SK-N-SH (cell line): ENCODE results near the gene MDM4. TPM values are rescaled to one million over a fixed set of nuclear protein-coding genes. Genes with fewer than 3 reads are reported as not detected.

Experiments used
- CTCF ChIA-PET: fragments of 300-600, 350-600 bp; formaldehyde crosslinking; extraction: SDS; loops from one replicate; lab custom pipeline; 2021; lab: Yijun Ruan, JAX
- POLR2A ChIA-PET: fragments of 350-600 bp; sonication (Branson Sonifier 250); formaldehyde crosslinking; extraction: SDS; loops from one replicate; lab custom pipeline; 2020; ENCODE audit warnings: antibody characterized with exemption, inconsistent platforms; lab: Yijun Ruan, JAX
- DNase-seq: peaks from one replicate; pipeline ENCODE4 v3.0.0; 2012
- H2AFZ ChIP-seq: fragments of 200-600 bp; sonication (generic); 2 replicates; pipeline ENCODE4 v1.8.1; 2016; ENCODE audit warnings: antibody characterized with exemption, mild to moderate bottlenecking, low read depth
- H3F3A ChIP-seq: fragments of 200-600 bp; sonication (generic); replicated peaks from 2 replicates; pipeline ENCODE3; 2016; ENCODE audit warnings: antibody characterized with exemption, mild to moderate bottlenecking; ENCODE audit not compliant: insufficient read depth
- H3K27ac ChIP-seq, 2 experiments: fragments of 200-500 bp in 1 of 2; fragments of 200-600 bp in 1 of 2; sonication (Bioruptor generic) in 1 of 2; sonication (generic), shearing (Covaris generic) in 1 of 2; 2 replicates each; pipeline versions ENCODE4 v1.5.1 to v1.6.1; 2014 to 2016; ENCODE audit warnings: low read depth in 2 of 2, inconsistent platforms in 1 of 2, low read length in 1 of 2, mild to moderate bottlenecking in 1 of 2, mixed read lengths in 1 of 2
- H3K27me3 ChIP-seq: fragments of 200-600 bp; sonication (generic), shearing (Covaris generic); 2 replicates; pipeline ENCODE4 v1.6.1; 2016; ENCODE audit warnings: mixed run types; ENCODE audit not compliant: insufficient read depth
- H3K36me3 ChIP-seq, 2 experiments: fragments of 200-500 bp in 1 of 2; fragments of 200-600 bp in 1 of 2; sonication (Bioruptor generic) in 1 of 2; sonication (generic) in 1 of 2; replicated peaks in 1 of 2; 2 replicates each; pipeline versions ENCODE3 to v1.5.1; 2014 to 2016; ENCODE audit warnings: low read length in 1 of 2, mild to moderate bottlenecking in 1 of 2; ENCODE audit not compliant: insufficient read depth in 2 of 2, control insufficient read depth in 1 of 2
- H3K4me1 ChIP-seq, 2 experiments: fragments of 200-500 bp in 1 of 2; fragments of 200-600 bp in 1 of 2; sonication (Bioruptor generic) in 1 of 2; sonication (generic), shearing (Covaris generic) in 1 of 2; 2 replicates each; pipeline versions ENCODE4 v1.5.1 to v1.6.1; 2014 to 2016; ENCODE audit warnings: low read depth in 1 of 2, low read length in 1 of 2, mixed run types in 1 of 2; ENCODE audit not compliant: insufficient read depth in 2 of 2, control insufficient read depth in 1 of 2
- H3K4me2 ChIP-seq: fragments of 200-600 bp; sonication (generic), shearing (Covaris generic); 2 replicates; pipeline ENCODE4 v1.6.1; 2017; ENCODE audit warnings: mixed run types
- H3K4me3 ChIP-seq, 2 experiments: fragments of 200-500 bp in 1 of 2; fragments of 200-600 bp in 1 of 2; sonication (Bioruptor generic) in 1 of 2; sonication (generic), shearing (Covaris generic) in 1 of 2; 2 replicates each; pipeline versions ENCODE4 v1.5.1 to v1.8.1; 2014 to 2016; ENCODE audit warnings: low read depth in 2 of 2, inconsistent platforms in 1 of 2, low read length in 1 of 2, mild to moderate bottlenecking in 1 of 2, mixed read lengths in 1 of 2, moderate library complexity in 1 of 2
- H3K79me2 ChIP-seq: fragments of 200-600 bp; sonication (generic); 2 replicates; pipeline ENCODE4 v1.8.1; 2017; ENCODE audit warnings: mild to moderate bottlenecking; ENCODE audit not compliant: insufficient read depth
- H3K9ac ChIP-seq: fragments of 200-600 bp; sonication (generic); 2 replicates; pipeline ENCODE4 v1.6.1; 2017; ENCODE audit warnings: mixed run types
- H3K9me2 ChIP-seq: fragments of 200-600 bp; sonication (generic); 2 replicates; pipeline ENCODE4 v1.6.1; 2017; ENCODE audit warnings: mixed run types
- H3K9me3 ChIP-seq: fragments of 200-600 bp; sonication (generic); 2 replicates; pipeline ENCODE4 v1.6.1; 2017; ENCODE audit warnings: mixed run types, mild to moderate bottlenecking, moderate library complexity
- H4K20me1 ChIP-seq: fragments of 200-600 bp; sonication (generic); 2 replicates; pipeline ENCODE4 v1.6.1; 2017; ENCODE audit warnings: mild to moderate bottlenecking, mixed run types; ENCODE audit not compliant: insufficient read depth
- CHD2 ChIP-seq: fragments of 150-350 bp; IDR thresholded peaks from 2 replicates; pipeline ENCODE4 v1.6.1; 2018; ENCODE audit warnings: low read length; ENCODE audit not compliant: partially characterized antibody
- ELF1 ChIP-seq: IDR thresholded peaks from 2 replicates; pipeline ENCODE4 v1.4.0; 2012
- EP300 ChIP-seq, 2 experiments: IDR thresholded peaks; 2 replicates each; pipeline versions ENCODE4 v1.4.0 to v1.6.1; 2012; ENCODE audit warnings: borderline replicate concordance in 1 of 2, low read depth in 1 of 2, low read length in 1 of 2
- FOSL2 ChIP-seq: IDR thresholded peaks from 2 replicates; pipeline ENCODE4 v1.4.0; 2012; ENCODE audit warnings: low read depth, mild to moderate bottlenecking, moderate library complexity, borderline replicate concordance
- FOXJ3 ChIP-seq: sonication (generic); formaldehyde crosslinking; IDR thresholded peaks from 2 replicates; pipeline ENCODE4 v1.5.1; 2020; ENCODE audit warnings: mild to moderate bottlenecking, missing genetic modification reagents
- GABPA ChIP-seq: IDR thresholded peaks from 2 replicates; pipeline ENCODE4 v1.4.0; 2012; ENCODE audit warnings: low read depth, mild to moderate bottlenecking
- GATA2 ChIP-seq: sonication (generic); formaldehyde crosslinking; IDR thresholded peaks from 2 replicates; pipeline ENCODE4 v1.5.0; 2020; ENCODE audit warnings: mild to moderate bottlenecking, missing genetic modification reagents
- IRF3 ChIP-seq: fragments of 150-350 bp; IDR thresholded peaks from 2 replicates; pipeline ENCODE4 v1.6.1; 2016; ENCODE audit warnings: mild to moderate bottlenecking, low read depth, low read length
- MEF2A ChIP-seq: IDR thresholded peaks from 2 replicates; pipeline ENCODE4 v1.4.0; 2012; ENCODE audit warnings: low read depth, borderline replicate concordance
- MXI1 ChIP-seq: IDR thresholded peaks from 2 replicates; pipeline ENCODE4 v1.6.1; 2012; ENCODE audit warnings: mild to moderate bottlenecking, low read depth, low read length, improper control_type of control experiment
- NFIC ChIP-seq: IDR thresholded peaks from 2 replicates; pipeline ENCODE4 v1.4.0; 2012; ENCODE audit warnings: borderline replicate concordance
- NRF1 ChIP-seq: IDR thresholded peaks from 2 replicates; pipeline ENCODE4 v1.6.1; 2012; ENCODE audit warnings: low read depth, mild to moderate bottlenecking, low read length
- PBX3 ChIP-seq: IDR thresholded peaks from 2 replicates; pipeline ENCODE4; 2012
- POLR2AphosphoS5 ChIP-seq: IDR thresholded peaks from 2 replicates; pipeline ENCODE4 v1.6.1; 2012; ENCODE audit warnings: low read depth, low read length
- RAD21 ChIP-seq: IDR thresholded peaks from 2 replicates; pipeline ENCODE4 v1.6.1; 2012; ENCODE audit warnings: mild to moderate bottlenecking, low read length
- RCOR1 ChIP-seq: fragments of 150-350 bp; IDR thresholded peaks from 2 replicates; pipeline ENCODE4 v1.6.1; 2017; ENCODE audit warnings: antibody characterized with exemption, low read length
- REST ChIP-seq: IDR thresholded peaks from 2 replicates; pipeline ENCODE4 v1.6.1; 2012; ENCODE audit warnings: mild to moderate bottlenecking, low read depth, low read length, moderate library complexity
- RXRA ChIP-seq: IDR thresholded peaks from 2 replicates; pipeline ENCODE4 v1.4.0; 2012; ENCODE audit warnings: low read depth, mild to moderate bottlenecking, borderline replicate concordance
- SIN3A ChIP-seq: IDR thresholded peaks from 2 replicates; pipeline ENCODE4 v1.6.1; 2012; ENCODE audit warnings: low read depth, mild to moderate bottlenecking, low read length, moderate library complexity, borderline replicate concordance
- SMC3 ChIP-seq: IDR thresholded peaks from 2 replicates; pipeline ENCODE4 v1.6.1; 2012; ENCODE audit warnings: low read depth, low read length, improper control_type of control experiment
- TAF1 ChIP-seq: IDR thresholded peaks from 2 replicates; pipeline ENCODE4 v1.6.1; 2012; ENCODE audit warnings: low read depth, mild to moderate bottlenecking, low read length, moderate library complexity, borderline replicate concordance
- TCF12 ChIP-seq: IDR thresholded peaks from 2 replicates; pipeline ENCODE4 v1.4.0; 2012
- USF2 ChIP-seq: fragments of 150-350 bp; IDR thresholded peaks from 2 replicates; pipeline ENCODE4 v1.6.1; 2017; ENCODE audit warnings: antibody characterized with exemption, low read length, low read depth, borderline replicate concordance
- YY1 ChIP-seq: IDR thresholded peaks from 2 replicates; pipeline ENCODE4 v1.4.0; 2012; ENCODE audit warnings: low read depth, mild to moderate bottlenecking
- ZBTB33 ChIP-seq: IDR thresholded peaks from 2 replicates; pipeline ENCODE4 v1.4.0; 2012; ENCODE audit warnings: low read depth, borderline replicate concordance
- WGBS: methylation state at CpG from one replicate; pipeline ENCODE4 v1.1.6; 2017; ENCODE audit warnings: low lambda C conversion rate; 5-methylcytosine and 5-hydroxymethylcytosine counted together
- polyA plus RNA-seq, 3 experiments: library from polyadenylated mRNA; depleted of rRNA; stranded (reverse); fragments of >200 nt; gene quantifications; 2 replicates each; pipeline ENCODE4 v1.2.3, GENCODE V29; 2012

The MDM4 gene
- polyA plus RNA-seq, 1 of the 3 experiments (the other 2 are of a cell fraction), result 6.2 TPM

GRCh38 chr1:204583909-204584632, 67.9 kb downstream of the MDM4 start:
- H3K4me2 ChIP-seq, result no peak overlapping the region
- WGBS, result 84% methylated on average over 4 of the region's 4 CpGs
- H3F3A ChIP-seq, result no peaks in the 10 kb centered on the region
- no peak overlapping the region for H2AFZ ChIP-seq
- no peaks in the 10 kb centered on the region for H3K36me3 ChIP-seq
- no peaks in the 10 kb centered on the region for H4K20me1 ChIP-seq
- CTCF ChIA-PET, result interaction anchor here (0.6 to 2.4 kb wide), 6 partner anchors 13 to 223 kb away, joined by 3 to 10 read pairs (median 3); no protein-coding TSS in a partner anchor
- peak; percentile 75 for DNase-seq
- H3K4me3 ChIP-seq, result no peak overlapping the region
- H3K9me3 ChIP-seq, result no peaks in the 10 kb centered on the region
- no peaks in the 10 kb centered on the region for H3K27me3 ChIP-seq
- peak; percentile 94 for TF ChIP-seq RCOR1
- peak in 1 of 2 experiments; percentile 91; a peak in 2 of 4 replicates for TF ChIP-seq EP300 (IDR thresholded peaks at IDR 0.05; ENCODE audit: borderline replicate concordance in 1 of 2, low read depth in 1 of 2, low read length in 1 of 2)
- TF ChIP-seq RXRA, result no peak
- TF ChIP-seq NRF1, result no peak
- no peak for TF ChIP-seq RAD21
- no peak for TF ChIP-seq IRF3
- TF ChIP-seq POLR2AphosphoS5, result no peak
- no peak for TF ChIP-seq REST
- no peak for TF ChIP-seq MXI1
- no peak for TF ChIP-seq NFIC
- TF ChIP-seq ZBTB33, result no peak
- TF ChIP-seq GABPA, result no peak
- no peak for TF ChIP-seq TAF1
- no peak for TF ChIP-seq USF2
- TF ChIP-seq SMC3, result peak; percentile 9; the same call in 1 of the 2 replicates
- no peak for TF ChIP-seq ELF1
- no peak for TF ChIP-seq YY1
- TF ChIP-seq GATA2 (CRISPR knock-in tag), result peak; percentile 79
- TF ChIP-seq MEF2A, result no peak
- TF ChIP-seq PBX3, result 0 out of 2 replicates have a peak, but pooled peaks have one; percentile 29
- no peak for TF ChIP-seq FOSL2
- no peak for TF ChIP-seq SIN3A
- peak; percentile 55 for TF ChIP-seq CHD2
- peak; percentile 35; the same call in 1 of the 2 replicates for TF ChIP-seq TCF12
- peak; percentile 83 for TF ChIP-seq FOXJ3 (CRISPR knock-in tag)
- TF ChIP-seq, all 33 proteins: peak for 8
- peak overlapping the region in 1 of 2 experiments; percentile 29; a peak in 1 of 4 replicates for H3K27ac ChIP-seq
- H3K79me2 ChIP-seq, result no peaks in the 10 kb centered on the region
- no peaks in the 10 kb centered on the region for H3K9me2 ChIP-seq
- POLR2A ChIA-PET, result interaction anchor here (0.6 kb wide), 1 partner anchor 68 kb away, joined by 4 read pairs; no protein-coding TSS in a partner anchor
- H3K9ac ChIP-seq, result no peak overlapping the region
- peaks cover 0 to 15% of the 10 kb centered on the region in 2 experiments; a peak in 1 of 4 replicates for H3K4me1 ChIP-seq
